BLaER1 treated with 17β-estradiol and CSF1 and Interleukin-3, amounts not matched to agents 10 nM and 100 nM (cell line): Measurements from ENCODE around the gene ZBTB48.
"Not testable (repeated sequence)": the region's sequence is repeated elsewhere in the genome, so short reads cannot be mapped to it uniquely, and the experiment has no call there.

ENCODE experiments used
- H3K27ac ChIP-seq, 11 experiments: shearing (Covaris generic); formaldehyde crosslinking; 2 replicates each; pipeline ENCODE4 v1.8.1; 2022
- H3K27me3 ChIP-seq, 11 experiments: shearing (Covaris generic); formaldehyde crosslinking; 2 replicates each; pipeline ENCODE4 v1.8.1; 2022
- H3K36me3 ChIP-seq, 11 experiments: shearing (Covaris generic); formaldehyde crosslinking; 2 replicates each; pipeline ENCODE4 v1.8.1; 2022
- H3K4me1 ChIP-seq, 10 experiments: shearing (Covaris generic); formaldehyde crosslinking; 2 replicates each; pipeline ENCODE4 v1.8.1; 2022
- H3K4me2 ChIP-seq, 11 experiments: shearing (Covaris generic); formaldehyde crosslinking; 2 replicates each; pipeline ENCODE4 v1.8.1; 2022
- H3K4me3 ChIP-seq, 10 experiments: shearing (Covaris generic); formaldehyde crosslinking; 2 replicates each; pipeline ENCODE4 v1.8.1; 2022
- H3K9ac ChIP-seq, 11 experiments: shearing (Covaris generic); formaldehyde crosslinking; 2 replicates each; pipeline ENCODE4 v1.8.1; 2022
- H3K9me3 ChIP-seq, 11 experiments: shearing (Covaris generic); formaldehyde crosslinking; replicated peaks in 1 of 11; 2 replicates each; pipeline ENCODE4 v1.8.1; 2022
- H4K20me1 ChIP-seq, 11 experiments: shearing (Covaris generic); formaldehyde crosslinking; 2 replicates each; pipeline ENCODE4 v1.8.1; 2022
- Cebpa-rat ChIP-seq, 11 experiments: shearing (Covaris generic); IDR thresholded peaks; 2 replicates each; pipeline ENCODE4 v1.8.1; 2022

The ZBTB48 gene

DNA sequence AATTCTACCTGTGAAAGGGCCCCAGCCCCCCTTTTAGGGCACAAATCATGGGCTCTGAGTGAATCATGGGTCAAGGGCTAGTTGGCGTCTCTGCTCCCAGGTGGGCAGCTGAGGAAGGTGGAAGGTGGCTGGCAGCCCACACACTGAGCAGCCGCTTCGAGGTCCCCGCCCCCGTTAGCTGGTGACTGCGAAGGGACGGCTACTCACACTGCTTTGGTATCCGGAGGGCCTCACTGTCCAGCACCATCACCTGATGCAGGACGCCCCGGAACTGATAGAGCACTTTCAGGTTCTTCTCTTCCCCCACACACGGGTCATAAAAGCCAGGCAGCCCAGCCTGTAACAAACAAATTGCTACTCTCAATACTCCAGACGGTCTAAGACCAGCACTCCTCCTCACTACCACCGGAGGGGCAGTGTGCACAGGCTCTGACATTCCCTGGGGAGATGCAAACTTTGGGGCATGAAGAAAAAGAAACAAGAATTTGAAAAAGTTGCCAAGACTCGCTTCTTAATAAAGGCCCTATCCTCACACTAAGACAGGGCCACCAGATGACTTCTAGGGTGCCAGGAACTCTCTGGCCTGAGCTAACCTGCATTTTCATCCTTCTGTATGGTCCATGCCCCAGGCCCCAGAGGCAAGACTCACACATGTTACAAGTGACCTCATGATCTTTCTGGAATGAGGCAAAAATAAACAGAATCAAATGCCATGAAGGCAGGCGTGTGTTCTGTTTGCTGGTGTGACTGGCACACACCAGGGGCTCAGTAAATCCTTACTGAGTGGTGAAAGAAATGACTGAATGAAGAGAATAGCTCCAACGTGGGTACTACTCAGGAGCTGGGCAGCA is 56.3 kb downstream of the ZBTB48 start:
- H4K20me1 ChIP-seq = peaks cover 5 to 74% (median 55%) of the 10 kb centered on the region in 11 experiments; a peak in 20 of 22 replicates
- H3K4me2 ChIP-seq = no peak overlapping the region
- H3K4me1 ChIP-seq = peaks cover 0 to 33% (median 22%) of the 10 kb centered on the region in 10 experiments; a peak in 16 of 20 replicates
- H3K4me3 ChIP-seq = no peak overlapping the region
- no peak overlapping the region for H3K27ac ChIP-seq
- TF ChIP-seq Cebpa-rat (IDR thresholded peaks at IDR 0.05) = no peak
- H3K27me3 ChIP-seq = no peaks in the 10 kb centered on the region
- H3K36me3 ChIP-seq = peaks cover 92 to 100% (median 97%) of the 10 kb centered on the region in 11 experiments
- H3K9ac ChIP-seq = peak overlapping the region in 2 of 11 experiments; percentile 1 to 24; a peak in 2 of 22 replicates
- no peaks in the 10 kb centered on the region for H3K9me3 ChIP-seq

DNA sequence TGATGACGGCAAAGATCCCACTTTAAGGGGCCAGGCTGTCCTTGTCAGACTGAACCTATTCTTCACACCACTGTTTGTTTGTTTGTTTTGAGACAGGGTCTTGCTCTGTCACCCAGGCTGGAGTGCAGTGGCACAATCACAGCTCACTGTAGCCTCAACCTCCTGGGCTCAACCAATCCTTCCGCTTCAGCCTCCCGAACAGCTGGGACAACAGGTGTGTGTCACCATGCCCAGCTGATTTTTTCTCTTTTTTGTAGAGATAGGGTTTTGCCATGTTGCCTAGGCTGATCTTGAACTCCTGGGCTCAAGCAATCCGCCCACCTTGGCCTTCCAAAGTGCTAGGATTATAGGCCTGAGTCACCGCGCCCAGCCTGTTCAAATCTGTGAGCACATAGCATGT is 57.0 kb downstream of the ZBTB48 start:
- not testable (repeated sequence) for H3K27ac ChIP-seq, H3K4me2 ChIP-seq, H3K27me3 ChIP-seq, H3K9me3 ChIP-seq, H3K4me3 ChIP-seq
- H4K20me1 ChIP-seq = peaks cover 5 to 71% (median 55%) of the 10 kb centered on the region in 11 experiments; a peak in 20 of 22 replicates
- H3K9ac ChIP-seq = peak overlapping the region in 1 of 11 experiments; percentile 24; a peak in 2 of 22 replicates
- H3K36me3 ChIP-seq = peaks cover 91 to 100% (median 96%) of the 10 kb centered on the region in 11 experiments
- H3K4me1 ChIP-seq = peaks cover 0 to 33% (median 22%) of the 10 kb centered on the region in 10 experiments; a peak in 16 of 20 replicates

GRCh38 chr1:6637770-6638169 is 58.0 kb downstream of the ZBTB48 start:
- TF ChIP-seq Cebpa-rat (IDR thresholded peaks at IDR 0.05) = no peak
- Histone ChIP-seq H3K4me1 (peaks cover 0 to 28% (median 21%) of the 10 kb centered on the region in 10 experiments; a peak in 16 of 20 replicates), H3K9me3 (no peaks in the 10 kb centered on the region), H4K20me1 (peaks cover 3 to 68% (median 48%) of the 10 kb centered on the region in 11 experiments; a peak in 20 of 22 replicates), H3K9ac (0 out of 22 replicates have a peak overlapping the region, but pooled peaks of 2 of the 11 experiments have one; percentile 11 to 24), H3K27ac (no peak overlapping the region), H3K27me3 (no peaks in the 10 kb centered on the region), H3K4me2 (no peak overlapping the region), H3K4me3 (no peak overlapping the region), H3K36me3 (peaks cover 91 to 100% (median 96%) of the 10 kb centered on the region in 11 experiments)

- Histone ChIP-seq H3K9me3 (no peaks in the 10 kb centered on the region), H3K4me2 (no peak overlapping the region), H3K4me3 (no peak overlapping the region), H3K9ac (peak overlapping the region in 1 of 11 experiments; percentile 11; a peak in 1 of 22 replicates), H3K36me3 (peaks cover 91 to 100% (median 95%) of the 10 kb centered on the region in 11 experiments), H4K20me1 (peaks cover 0 to 64% (median 43%) of the 10 kb centered on the region in 11 experiments; a peak in 20 of 22 replicates), H3K27me3 (no peaks in the 10 kb centered on the region), H3K4me1 (peaks cover 0 to 23% (median 16%) of the 10 kb centered on the region in 10 experiments; a peak in 16 of 20 replicates), H3K27ac (no peak overlapping the region)
- TF ChIP-seq Cebpa-rat (IDR thresholded peaks at IDR 0.05) = no peak
Observed at GRCh38 chr1:6638226-6638625, 58.4 kb downstream of the ZBTB48 start.
